DOHH2 (cell line): Measurements from ENCODE around the gene COPE.

Source experiments
- EZH2phosphoT487 ChIP-seq: fragments of 200-600 bp; sonication (generic); IDR thresholded peaks from 2 replicates; pipeline ENCODE4 v1.6.1; 2017; ENCODE audit warnings: borderline replicate concordance, mild to moderate bottlenecking, antibody characterized with exemption, low read length, moderate library complexity, mixed read lengths
- TF ChIP-seq, protein P1 (sequence below): fragments of 200-600 bp; sonication (generic); IDR thresholded peaks from one replicate; pipeline ENCODE4 v1.5.1; 2014; ENCODE audit warnings: antibody characterized with exemption, mild to moderate bottlenecking, low read depth, low read length; ENCODE audit not compliant: poor library complexity, severe bottlenecking

DNA sequence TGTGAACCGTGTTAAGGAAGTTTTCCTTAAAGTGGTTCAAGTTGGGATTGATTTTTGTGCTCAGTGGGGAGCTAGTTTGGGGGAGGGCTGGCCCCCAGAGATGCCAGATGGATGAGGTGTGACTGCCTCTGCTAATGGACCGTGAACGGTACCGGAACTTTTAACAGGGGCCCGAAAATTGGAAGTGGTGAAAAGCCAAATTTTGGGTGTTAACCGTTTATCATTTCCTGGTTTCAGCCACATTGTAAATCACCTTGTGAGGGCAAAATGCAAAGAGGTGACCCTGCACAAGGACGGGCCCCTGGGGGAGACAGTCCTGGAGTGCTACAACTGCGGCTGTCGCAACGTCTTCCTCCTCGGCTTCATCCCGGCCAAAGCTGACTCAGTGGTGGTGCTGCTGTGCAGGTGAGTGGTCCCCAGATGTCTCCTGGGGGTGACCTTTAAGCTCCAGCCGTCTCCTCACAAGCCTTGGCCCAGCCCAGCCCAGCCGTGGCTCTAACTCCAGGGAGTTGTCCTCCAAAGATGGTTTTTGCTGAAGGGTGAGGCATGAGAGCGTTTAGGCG, 69.3 kb downstream of the COPE start:
- TF ChIP-seq, protein P1, sequence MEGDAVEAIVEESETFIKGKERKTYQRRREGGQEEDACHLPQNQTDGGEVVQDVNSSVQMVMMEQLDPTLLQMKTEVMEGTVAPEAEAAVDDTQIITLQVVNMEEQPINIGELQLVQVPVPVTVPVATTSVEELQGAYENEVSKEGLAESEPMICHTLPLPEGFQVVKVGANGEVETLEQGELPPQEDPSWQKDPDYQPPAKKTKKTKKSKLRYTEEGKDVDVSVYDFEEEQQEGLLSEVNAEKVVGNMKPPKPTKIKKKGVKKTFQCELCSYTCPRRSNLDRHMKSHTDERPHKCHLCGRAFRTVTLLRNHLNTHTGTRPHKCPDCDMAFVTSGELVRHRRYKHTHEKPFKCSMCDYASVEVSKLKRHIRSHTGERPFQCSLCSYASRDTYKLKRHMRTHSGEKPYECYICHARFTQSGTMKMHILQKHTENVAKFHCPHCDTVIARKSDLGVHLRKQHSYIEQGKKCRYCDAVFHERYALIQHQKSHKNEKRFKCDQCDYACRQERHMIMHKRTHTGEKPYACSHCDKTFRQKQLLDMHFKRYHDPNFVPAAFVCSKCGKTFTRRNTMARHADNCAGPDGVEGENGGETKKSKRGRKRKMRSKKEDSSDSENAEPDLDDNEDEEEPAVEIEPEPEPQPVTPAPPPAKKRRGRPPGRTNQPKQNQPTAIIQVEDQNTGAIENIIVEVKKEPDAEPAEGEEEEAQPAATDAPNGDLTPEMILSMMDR = no peak
- TF ChIP-seq EZH2phosphoT487 = no peak
